ENCODE results near the gene NAV3.
A peak's percentile ranks its signal among the peaks of the same experiment; 100 is the strongest.

The NAV3 gene

DNA sequence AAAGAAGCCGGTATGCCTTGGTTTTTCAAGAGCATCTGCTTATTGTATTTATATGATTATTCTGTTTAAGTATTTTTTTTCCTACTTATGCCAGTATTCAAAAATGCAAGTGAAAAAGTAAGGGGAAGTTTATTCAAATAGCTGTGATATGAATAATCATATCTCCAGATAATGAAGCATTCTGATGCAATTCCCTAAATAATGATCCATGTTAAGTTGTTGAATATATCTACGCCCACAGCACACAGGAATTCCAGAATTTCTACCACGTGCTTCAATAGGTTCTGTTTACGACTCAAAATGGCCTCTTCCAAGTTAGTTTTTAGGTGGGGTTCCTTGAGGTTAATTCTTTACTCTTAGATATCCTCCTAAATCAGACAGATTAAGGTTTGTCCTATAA, 208.3 kb downstream of the NAV3 start:
- ATAC-seq (replicated peaks) (no peak), DNase-seq (no peak)
- Mint-ChIP-seq H3K4me1 (no peaks in the 10 kb centered on the region), H3K36me3 (no peaks in the 10 kb centered on the region), H3K27me3 (peaks cover 0 to 6% of the 10 kb centered on the region in 2 donors), H3K27ac (no peak overlapping the region), H3K9me3 (peaks cover 4 to 5% of the 10 kb centered on the region in 2 donors), H3K4me3 (no peak overlapping the region)

DNA sequence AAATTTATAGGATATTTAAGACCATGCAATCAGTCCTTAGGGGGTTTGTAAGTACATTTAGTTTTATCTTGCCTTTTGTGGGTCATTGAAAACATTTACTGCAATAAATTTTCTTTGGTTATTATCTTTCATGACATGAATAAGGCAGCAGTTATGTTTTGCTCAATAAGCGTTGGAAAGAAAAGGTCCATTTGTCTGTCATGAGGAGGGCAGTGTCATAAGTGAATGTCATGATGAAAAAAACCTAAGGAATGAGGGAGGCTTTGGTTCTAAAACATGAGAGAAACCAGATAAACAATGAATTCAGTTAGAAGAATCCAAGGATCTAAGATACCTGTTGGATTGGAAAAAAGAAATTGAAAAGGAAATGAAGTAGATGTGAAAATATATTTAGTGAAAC, 209.4 kb downstream of the NAV3 start:
- no peak overlapping the region for H3K4me3 Mint-ChIP-seq
- no peak for ATAC-seq (replicated peaks)
- H3K36me3 Mint-ChIP-seq = no peaks in the 10 kb centered on the region
- no peaks in the 10 kb centered on the region for H3K4me1 Mint-ChIP-seq
- H3K27me3 Mint-ChIP-seq = peaks cover 0 to 6% of the 10 kb centered on the region in 2 donors
- H3K9me3 Mint-ChIP-seq = peaks cover 10 to 11% of the 10 kb centered on the region in 2 donors
- no peak for DNase-seq
- no peak overlapping the region for H3K27ac Mint-ChIP-seq

DNA sequence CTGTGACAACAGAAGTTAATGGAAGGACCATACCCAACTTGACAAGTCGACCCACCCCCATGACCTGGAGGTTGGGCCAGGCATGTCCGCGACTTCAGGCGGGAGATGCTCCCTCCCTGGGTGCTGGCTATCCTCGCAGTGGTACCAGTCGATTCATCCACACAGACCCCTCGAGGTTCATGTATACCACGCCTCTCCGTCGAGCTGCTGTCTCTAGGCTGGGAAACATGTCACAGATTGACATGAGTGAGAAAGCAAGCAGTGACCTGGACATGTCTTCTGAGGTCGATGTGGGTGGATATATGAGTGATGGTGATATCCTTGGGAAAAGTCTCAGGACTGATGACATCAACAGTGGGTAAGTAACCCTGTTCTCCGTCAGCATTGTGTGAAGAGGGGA, 220.1 kb downstream of the NAV3 start:
- no peak for ATAC-seq (replicated peaks)
- Mint-ChIP-seq H3K9me3 (peaks cover 7 to 9% of the 10 kb centered on the region in 2 donors), H3K4me3 (no peak overlapping the region), H3K27me3 (no peaks in the 10 kb centered on the region), H3K36me3 (no peaks in the 10 kb centered on the region), H3K4me1 (no peaks in the 10 kb centered on the region), H3K27ac (no peak overlapping the region)
- no peak for DNase-seq

DNA sequence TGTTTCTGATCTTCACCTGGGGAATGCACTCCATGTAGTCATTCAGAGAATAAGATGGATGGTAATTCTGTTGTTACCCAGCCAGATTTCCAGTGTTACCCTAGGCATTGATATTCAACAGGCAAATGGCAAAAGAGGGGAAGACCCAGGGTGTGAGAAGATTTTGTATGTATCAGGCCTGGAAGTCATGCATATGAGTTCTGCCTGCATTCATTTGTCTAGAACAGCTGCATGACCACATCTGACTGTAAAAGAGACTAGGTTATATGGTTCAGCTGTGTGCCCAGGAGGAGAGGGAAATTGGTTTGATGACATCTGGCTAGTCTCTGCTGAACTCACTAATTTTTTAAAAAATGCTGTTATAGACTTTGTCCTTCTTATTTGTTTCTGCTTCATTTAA, 224.9 kb downstream of the NAV3 start:
- H3K9me3 Mint-ChIP-seq = no peaks in the 10 kb centered on the region
- no peaks in the 10 kb centered on the region for H3K4me1 Mint-ChIP-seq
- H3K4me3 Mint-ChIP-seq = no peak overlapping the region
- DNase-seq (no peak), ATAC-seq (replicated peaks) (no peak)
- no peaks in the 10 kb centered on the region for H3K36me3 Mint-ChIP-seq
- no peak overlapping the region for H3K27ac Mint-ChIP-seq
- H3K27me3 Mint-ChIP-seq = no peaks in the 10 kb centered on the region

DNA sequence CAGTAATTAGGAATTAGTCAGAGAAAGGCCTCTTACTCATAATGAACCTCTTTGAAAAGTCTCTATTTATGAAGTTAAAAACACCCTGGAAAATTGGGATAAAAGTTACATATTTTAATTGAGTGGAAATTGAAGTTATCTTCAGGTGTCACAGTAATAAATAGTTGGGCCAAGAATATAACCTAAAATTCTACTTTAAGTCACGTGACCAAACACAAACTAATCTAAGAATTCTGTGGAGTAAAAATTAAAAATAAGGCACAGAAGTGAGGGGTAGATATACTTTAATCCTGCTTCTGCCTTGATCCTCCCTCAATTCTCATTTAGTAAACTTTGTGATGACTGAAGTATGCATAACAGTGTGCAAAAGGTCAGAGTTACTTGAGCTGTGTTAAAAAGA, 226.4 kb downstream of the NAV3 start:
- Mint-ChIP-seq H3K9me3 (no peaks in the 10 kb centered on the region), H3K4me1 (no peaks in the 10 kb centered on the region), H3K4me3 (no peak overlapping the region), H3K36me3 (no peaks in the 10 kb centered on the region), H3K27me3 (no peaks in the 10 kb centered on the region), H3K27ac (no peak overlapping the region)
- ATAC-seq (replicated peaks) (no peak), DNase-seq (no peak)

DNA sequence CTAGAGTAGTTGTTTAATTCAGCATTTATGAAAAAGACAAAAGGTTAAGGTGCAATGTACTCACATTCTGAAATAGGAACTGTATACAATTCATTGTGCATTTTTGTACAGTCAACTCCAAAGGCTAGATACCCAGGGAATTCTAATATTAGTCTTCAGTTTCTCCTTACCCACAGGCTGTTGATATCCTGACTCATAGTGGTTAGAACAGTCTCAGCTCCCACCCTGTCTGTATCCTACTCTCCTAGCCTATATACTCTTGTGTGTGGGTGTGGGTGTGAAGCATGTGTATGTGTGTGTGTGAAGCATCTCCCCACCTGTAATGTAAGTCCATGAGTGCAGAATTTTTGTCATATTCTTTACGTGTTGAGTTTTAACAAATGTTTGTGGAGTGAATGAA, 229.5 kb downstream of the NAV3 start:
- no peaks in the 10 kb centered on the region for H3K27me3 Mint-ChIP-seq
- H3K4me3 Mint-ChIP-seq = no peak overlapping the region
- H3K36me3 Mint-ChIP-seq = no peaks in the 10 kb centered on the region
- H3K9me3 Mint-ChIP-seq = no peaks in the 10 kb centered on the region
- no peaks in the 10 kb centered on the region for H3K4me1 Mint-ChIP-seq
- ATAC-seq (replicated peaks) (no peak), DNase-seq (no peak)
- H3K27ac Mint-ChIP-seq = no peak overlapping the region

DNA sequence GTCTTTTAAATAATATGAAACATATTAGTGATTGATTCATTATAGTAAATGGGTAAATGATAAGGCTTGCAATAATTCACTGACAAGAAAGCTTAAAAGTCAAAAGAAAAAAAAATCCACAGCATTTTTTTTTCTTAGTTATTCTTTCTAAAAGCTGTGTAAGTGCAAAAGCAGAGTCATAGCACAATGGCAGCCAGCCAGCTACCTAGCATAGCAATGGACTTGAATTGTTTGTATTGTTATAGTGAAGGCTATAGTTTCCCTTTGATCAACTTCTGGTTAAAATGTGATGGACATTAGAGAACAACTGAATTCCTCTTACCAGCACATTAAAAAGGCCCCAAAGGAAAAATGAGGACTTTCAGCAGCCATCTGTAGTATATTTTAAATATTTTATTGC, 232.1 kb downstream of the NAV3 start:
- H3K36me3 Mint-ChIP-seq = no peaks in the 10 kb centered on the region
- no peak overlapping the region for H3K27ac Mint-ChIP-seq
- ATAC-seq (replicated peaks) (no peak), DNase-seq (no peak)
- H3K27me3 Mint-ChIP-seq = no peaks in the 10 kb centered on the region
- H3K4me1 Mint-ChIP-seq = no peaks in the 10 kb centered on the region
- no peaks in the 10 kb centered on the region for H3K9me3 Mint-ChIP-seq
- H3K4me3 Mint-ChIP-seq = no peak overlapping the region

DNA sequence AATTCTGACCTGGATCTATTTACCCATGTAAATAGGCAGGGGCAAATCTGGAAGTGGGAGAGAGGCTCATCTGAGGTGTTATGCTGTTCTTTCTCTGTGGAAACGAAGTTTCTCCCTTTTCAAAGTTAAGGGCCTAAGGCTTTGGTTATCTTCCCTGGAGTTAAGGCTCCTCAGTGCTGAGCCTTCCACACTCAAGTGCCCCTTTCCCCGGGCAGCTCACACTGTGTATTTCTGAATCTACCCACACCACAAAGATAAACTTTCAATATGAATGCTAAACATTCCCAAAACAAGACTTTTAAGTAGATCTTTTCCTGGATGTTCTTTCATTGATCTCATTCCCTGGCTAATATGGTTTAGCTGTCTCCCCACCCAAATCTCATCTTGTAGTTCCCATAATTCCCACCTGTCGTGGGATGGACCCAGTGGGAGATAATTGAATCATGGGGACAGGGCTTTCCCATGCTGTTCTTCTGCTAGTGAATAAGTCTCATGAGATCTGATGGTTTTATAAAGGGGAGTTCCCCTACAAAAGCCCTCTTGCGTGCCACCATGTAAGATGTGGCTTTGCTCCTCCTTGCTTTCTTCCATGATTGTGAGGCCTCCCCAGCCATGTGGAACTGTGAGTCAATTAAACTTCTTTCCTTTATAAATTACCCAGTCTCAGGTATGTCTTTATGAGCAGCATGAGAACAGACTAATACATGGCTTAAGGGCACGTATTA, 251.1 kb downstream of the NAV3 start:
- peak overlapping the region; percentile 20 for H3K27ac Mint-ChIP-seq
- H3K4me3 Mint-ChIP-seq = no peak overlapping the region
- no peak for ATAC-seq (replicated peaks)
- no peaks in the 10 kb centered on the region for H3K36me3 Mint-ChIP-seq
- H3K4me1 Mint-ChIP-seq = no peaks in the 10 kb centered on the region
- H3K27me3 Mint-ChIP-seq = no peaks in the 10 kb centered on the region
- no peak for DNase-seq
- H3K9me3 Mint-ChIP-seq = peaks cover 0 to 1% of the 10 kb centered on the region in 2 donors

DNA sequence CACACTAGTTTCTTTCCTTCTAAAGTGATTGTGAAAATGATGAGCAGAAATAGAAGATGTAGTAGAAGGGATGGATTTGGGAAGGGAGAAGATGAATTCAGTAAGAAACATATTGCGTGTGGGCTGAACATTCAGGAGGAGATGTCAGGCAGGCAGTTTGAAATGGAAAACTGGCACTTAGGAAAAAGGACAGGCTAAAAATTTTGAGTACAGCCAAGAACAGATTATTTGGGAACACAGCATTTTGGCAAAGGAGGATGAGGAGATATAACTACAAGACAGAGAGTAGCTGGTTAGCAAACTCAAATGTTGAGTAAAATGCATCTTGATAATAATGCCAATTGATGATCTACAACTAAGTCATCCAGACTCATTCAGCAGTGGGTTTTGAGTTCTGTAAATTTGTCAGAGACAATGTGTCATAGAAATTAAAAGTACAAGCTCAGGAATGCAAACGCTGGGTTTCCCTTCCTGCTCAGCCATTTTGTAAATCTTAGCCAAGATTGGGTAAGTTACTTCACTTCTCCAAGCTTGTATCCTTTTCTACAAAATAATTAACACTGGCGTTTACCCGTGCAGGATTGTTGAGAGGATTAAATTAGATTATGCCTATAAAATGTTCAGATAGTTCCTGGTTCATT, 255.0 kb downstream of the NAV3 start:
- Mint-ChIP-seq H3K4me3 (no peak overlapping the region), H3K4me1 (no peaks in the 10 kb centered on the region)
- no peak for DNase-seq

DNA sequence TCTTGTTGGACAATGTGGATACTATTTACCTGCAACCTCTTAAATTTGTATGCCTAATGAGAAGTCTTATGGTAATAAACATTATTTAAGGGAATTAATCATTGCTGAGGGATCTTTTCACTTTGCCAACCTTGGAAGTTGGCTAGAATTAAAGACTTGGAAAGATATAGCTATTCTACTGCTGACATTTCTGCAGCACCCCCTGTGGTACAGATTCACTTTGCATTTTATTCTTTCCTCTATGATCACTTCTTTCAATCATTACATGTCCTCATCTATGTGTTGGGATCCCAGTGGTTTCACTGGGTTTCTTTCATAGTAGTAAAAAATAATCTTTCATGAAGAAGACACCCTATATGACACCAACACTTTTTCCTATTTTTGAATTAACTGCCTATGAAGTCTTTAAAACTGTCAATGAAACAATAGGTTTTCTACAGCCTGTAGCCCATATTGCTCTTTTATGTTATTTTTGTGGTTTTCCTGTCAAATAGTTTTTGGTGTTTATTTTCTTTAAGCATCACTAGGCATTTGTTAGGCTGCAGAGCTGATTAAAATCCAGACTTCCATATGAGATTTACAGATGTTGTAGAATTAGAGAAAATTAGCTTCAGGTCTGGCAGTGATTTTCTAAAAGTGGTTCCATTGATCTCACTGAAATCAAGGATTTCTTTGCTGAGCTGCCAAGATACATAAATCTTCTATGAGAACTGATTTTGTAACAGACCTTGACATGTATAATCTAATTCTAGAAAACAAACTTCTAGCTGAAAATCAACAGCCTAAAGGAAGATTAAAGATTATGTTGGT, 256.1 kb downstream of the NAV3 start:
- no peaks in the 10 kb centered on the region for H3K36me3 Mint-ChIP-seq
- H3K9me3 Mint-ChIP-seq = no peaks in the 10 kb centered on the region
- no peak overlapping the region for H3K27ac Mint-ChIP-seq
- H3K27me3 Mint-ChIP-seq = no peaks in the 10 kb centered on the region
- H3K4me3 Mint-ChIP-seq = no peak overlapping the region
- DNase-seq (no peak), ATAC-seq (replicated peaks) (no peak)
- no peaks in the 10 kb centered on the region for H3K4me1 Mint-ChIP-seq

More for the DNA sequence above, 255.0 kb downstream of the NAV3 start:
- no peak overlapping the region for H3K27ac Mint-ChIP-seq
- H3K9me3 Mint-ChIP-seq = no peaks in the 10 kb centered on the region
- H3K27me3 Mint-ChIP-seq = no peaks in the 10 kb centered on the region
- ATAC-seq (replicated peaks) = no peak
- no peaks in the 10 kb centered on the region for H3K36me3 Mint-ChIP-seq

DNA sequence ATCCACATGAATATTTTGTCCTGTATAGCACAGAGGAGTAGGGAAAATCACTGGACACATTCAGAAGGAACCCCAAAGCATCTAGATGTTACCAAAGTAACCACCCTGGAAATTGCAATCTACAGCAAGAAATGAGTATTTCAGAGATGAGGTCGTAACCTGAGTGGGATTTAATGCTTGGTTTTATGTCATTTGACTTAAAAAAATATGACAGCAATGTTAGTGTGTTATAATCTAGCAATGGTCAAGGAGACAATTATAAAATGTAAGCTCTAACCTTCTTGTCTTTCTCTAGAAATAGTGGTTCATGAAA, 256.6 kb downstream of the NAV3 start:
- ATAC-seq (replicated peaks) (no peak), DNase-seq (no peak)
- Mint-ChIP-seq H3K36me3 (no peaks in the 10 kb centered on the region), H3K4me1 (no peaks in the 10 kb centered on the region), H3K9me3 (no peaks in the 10 kb centered on the region), H3K4me3 (no peak overlapping the region), H3K27ac (no peak overlapping the region), H3K27me3 (no peaks in the 10 kb centered on the region)

DNA sequence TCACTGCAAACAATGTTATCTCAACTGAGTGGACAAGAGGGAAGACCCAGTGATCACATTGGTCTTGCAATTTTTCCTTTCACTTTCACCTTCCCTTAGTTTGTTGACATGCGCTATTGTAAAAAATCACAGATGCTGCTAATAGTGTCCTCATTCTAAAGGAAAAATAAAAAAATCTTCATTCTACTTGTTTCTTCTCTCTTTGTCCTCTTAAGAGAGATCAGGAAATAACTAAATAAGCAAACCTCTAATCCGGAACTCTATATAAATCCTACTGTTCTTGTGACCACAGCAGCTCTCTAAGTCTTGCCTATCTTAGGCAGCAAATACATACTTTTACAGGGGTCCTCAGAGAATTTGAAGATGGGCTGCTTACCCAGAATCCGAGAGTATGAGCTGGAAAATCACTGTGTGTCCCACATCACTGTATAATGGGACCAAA, 257.7 kb downstream of the NAV3 start:
- Mint-ChIP-seq H3K27ac (no peak overlapping the region), H3K4me1 (no peaks in the 10 kb centered on the region), H3K36me3 (no peaks in the 10 kb centered on the region), H3K27me3 (no peaks in the 10 kb centered on the region), H3K4me3 (no peak overlapping the region), H3K9me3 (no peaks in the 10 kb centered on the region)
- DNase-seq (no peak), ATAC-seq (replicated peaks) (no peak)

DNA sequence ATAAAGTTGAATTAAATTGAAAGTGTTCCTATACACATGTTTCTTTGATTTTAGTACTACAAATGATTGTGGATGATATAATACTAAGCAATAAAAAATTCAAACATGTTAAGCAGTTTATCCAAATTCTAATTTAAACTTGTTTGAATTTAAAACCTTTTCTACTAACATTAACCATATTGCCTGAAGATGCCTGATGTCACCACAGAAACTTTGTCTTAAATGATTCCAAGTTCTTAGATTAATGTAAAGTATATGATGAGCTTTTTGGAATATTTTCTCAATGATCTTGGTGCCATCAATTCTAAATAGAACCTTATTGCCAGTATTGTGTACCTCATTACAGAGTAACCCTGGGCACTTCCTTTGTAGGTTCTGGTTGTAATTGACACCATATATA, 259.6 kb downstream of the NAV3 start:
- no peak overlapping the region for H3K27ac Mint-ChIP-seq
- no peaks in the 10 kb centered on the region for H3K36me3 Mint-ChIP-seq
- no peaks in the 10 kb centered on the region for H3K4me1 Mint-ChIP-seq
- H3K27me3 Mint-ChIP-seq = no peaks in the 10 kb centered on the region
- H3K9me3 Mint-ChIP-seq = no peaks in the 10 kb centered on the region
- H3K4me3 Mint-ChIP-seq = no peak overlapping the region
- no peak for DNase-seq
- ATAC-seq (replicated peaks) = no peak

DNA sequence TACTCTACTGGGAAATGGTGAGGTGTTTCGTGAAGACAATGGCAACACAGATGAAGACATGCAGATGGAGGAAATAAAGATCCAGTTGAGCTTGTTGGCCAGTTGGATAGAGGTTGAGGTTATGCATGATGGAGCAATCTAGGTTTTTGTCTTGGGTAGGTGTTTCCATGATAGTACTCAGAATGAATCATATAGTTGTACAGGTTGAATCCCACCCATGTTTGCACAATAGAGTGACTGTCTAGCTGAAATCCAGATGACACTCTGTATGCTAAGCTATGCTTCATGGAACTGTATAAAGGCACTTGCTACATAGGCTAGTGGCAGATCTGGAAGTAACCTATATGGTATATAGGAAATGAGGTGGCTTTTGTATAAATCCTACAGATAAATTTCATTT, 264.9 kb downstream of the NAV3 start:
- H3K4me1 Mint-ChIP-seq = no peaks in the 10 kb centered on the region
- H3K9me3 Mint-ChIP-seq = peaks cover 0 to 3% of the 10 kb centered on the region in 2 donors
- H3K27me3 Mint-ChIP-seq = no peaks in the 10 kb centered on the region
- no peak for ATAC-seq (replicated peaks)
- no peak overlapping the region for H3K27ac Mint-ChIP-seq
- no peaks in the 10 kb centered on the region for H3K36me3 Mint-ChIP-seq
- no peak for DNase-seq
- H3K4me3 Mint-ChIP-seq = no peak overlapping the region
